ENCODE measurements around the gene ZNF433. TPM values are rescaled to one million over a fixed set of nuclear protein-coding genes. Genes with fewer than 3 reads are reported as not detected.

ZNF433 gene
- total RNA-seq, 1 donor from 2014 or later = 8.2 TPM

DNA sequence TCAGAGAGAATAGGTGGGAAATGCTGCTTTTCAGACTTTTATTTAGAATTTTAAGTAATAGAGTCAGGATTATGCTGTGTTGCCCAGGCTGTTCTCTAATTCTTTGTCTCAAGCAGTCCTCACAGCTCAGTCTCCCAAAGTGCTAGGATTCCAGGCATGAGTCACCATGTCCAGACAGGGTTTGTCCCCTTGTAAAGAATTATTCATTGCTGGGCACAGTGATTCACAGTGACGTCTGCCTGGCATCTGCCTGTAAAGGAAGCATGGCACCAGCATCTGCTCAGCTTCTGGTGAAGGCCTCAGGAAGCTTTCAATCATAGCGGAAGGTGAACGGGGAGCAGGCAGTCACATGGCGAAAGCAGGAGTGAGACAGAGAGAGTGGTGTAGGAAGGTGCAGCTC, 53.0 kb downstream of the ZNF433 start:
- H3K4me1 ChIP-seq = no peaks in the 10 kb centered on the region
- no peak overlapping the region for H3K9ac ChIP-seq
- H3K9me3 ChIP-seq (ENCODE audit: low read depth) = peaks cover 42% of the 10 kb centered on the region
- no peak for DNase-seq (ENCODE audit: low spot score)
- H3K27ac ChIP-seq = no peak overlapping the region
- H4K20me1 ChIP-seq (ENCODE audit: low read depth) = no peaks in the 10 kb centered on the region
- peaks cover 67% of the 10 kb centered on the region for H3K9me3 Mint-ChIP-seq
- H3K79me2 ChIP-seq (ENCODE audit: low read depth) = no peaks in the 10 kb centered on the region
- H3K27me3 Mint-ChIP-seq (ENCODE audit: insufficient read depth, low read depth) = peaks cover 2% of the 10 kb centered on the region
- TF ChIP-seq EZH2 (IDR thresholded peaks at IDR 0.05) = no peak
- TF ChIP-seq EZH2phosphoT487 (IDR thresholded peaks at IDR 0.05) = no peak
- no peak for TF ChIP-seq CTCF (IDR thresholded peaks at IDR 0.05)
- H3K27ac Mint-ChIP-seq = no peak overlapping the region
- H3K27me3 ChIP-seq = no peaks in the 10 kb centered on the region
- H3K4me3 Mint-ChIP-seq = no peak overlapping the region
- no peaks in the 10 kb centered on the region for H3K4me1 Mint-ChIP-seq
- H3K36me3 Mint-ChIP-seq = peaks cover 23% of the 10 kb centered on the region
- H3F3A ChIP-seq (ENCODE audit: low read depth) = peaks cover 21% of the 10 kb centered on the region
- no peak overlapping the region for H3K4me2 ChIP-seq
- H3K36me3 ChIP-seq = peaks cover 21% of the 10 kb centered on the region
- H2AFZ ChIP-seq (replicated peaks) = no peak overlapping the region
- H3K4me3 ChIP-seq = no peak overlapping the region

DNA sequence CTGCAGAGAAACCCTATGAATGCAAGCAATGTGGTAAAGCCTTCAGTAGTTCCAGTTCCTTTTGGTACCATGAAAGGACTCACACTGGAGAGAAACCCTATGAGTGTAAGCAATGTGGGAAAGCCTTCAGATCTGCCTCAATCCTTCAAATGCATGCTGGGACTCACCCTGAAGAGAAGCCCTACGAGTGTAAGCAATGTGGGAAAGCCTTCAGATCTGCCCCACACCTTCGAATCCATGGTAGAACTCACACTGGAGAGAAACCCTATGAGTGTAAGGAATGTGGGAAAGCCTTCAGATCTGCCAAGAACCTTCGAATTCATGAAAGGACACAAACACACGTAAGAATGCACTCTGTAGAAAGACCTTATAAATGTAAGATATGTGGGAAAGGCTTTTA, 56.0 kb downstream of the ZNF433 start:
- TF ChIP-seq EZH2phosphoT487 (IDR thresholded peaks at IDR 0.05) (no peak), EZH2 (IDR thresholded peaks at IDR 0.05) (no peak), CTCF (IDR thresholded peaks at IDR 0.05) (no peak)
- H3K27ac Mint-ChIP-seq = no peak overlapping the region
- no peak overlapping the region for H3K27ac ChIP-seq
- no peak overlapping the region for H2AFZ ChIP-seq (replicated peaks)
- H3K4me2 ChIP-seq = no peak overlapping the region
- no peak overlapping the region for H3K4me3 Mint-ChIP-seq
- H3K27me3 ChIP-seq = no peaks in the 10 kb centered on the region
- H3K4me1 Mint-ChIP-seq = no peaks in the 10 kb centered on the region
- peaks cover 25% of the 10 kb centered on the region for H3K36me3 ChIP-seq
- DNase-seq (ENCODE audit: low spot score) = no peak
- peaks cover 37% of the 10 kb centered on the region for H3K36me3 Mint-ChIP-seq
- H3K9ac ChIP-seq = no peak overlapping the region
- no peak overlapping the region for H3K4me3 ChIP-seq
- peaks cover 79% of the 10 kb centered on the region for H3K9me3 Mint-ChIP-seq
- no peaks in the 10 kb centered on the region for H3K79me2 ChIP-seq (ENCODE audit: low read depth)
- H3K27me3 Mint-ChIP-seq (ENCODE audit: insufficient read depth, low read depth) = peaks cover 2% of the 10 kb centered on the region
- peaks cover 51% of the 10 kb centered on the region for H3K9me3 ChIP-seq (ENCODE audit: low read depth)
- H3F3A ChIP-seq (ENCODE audit: low read depth) = peaks cover 21% of the 10 kb centered on the region
- no peaks in the 10 kb centered on the region for H4K20me1 ChIP-seq (ENCODE audit: low read depth)
- no peaks in the 10 kb centered on the region for H3K4me1 ChIP-seq

DNA sequence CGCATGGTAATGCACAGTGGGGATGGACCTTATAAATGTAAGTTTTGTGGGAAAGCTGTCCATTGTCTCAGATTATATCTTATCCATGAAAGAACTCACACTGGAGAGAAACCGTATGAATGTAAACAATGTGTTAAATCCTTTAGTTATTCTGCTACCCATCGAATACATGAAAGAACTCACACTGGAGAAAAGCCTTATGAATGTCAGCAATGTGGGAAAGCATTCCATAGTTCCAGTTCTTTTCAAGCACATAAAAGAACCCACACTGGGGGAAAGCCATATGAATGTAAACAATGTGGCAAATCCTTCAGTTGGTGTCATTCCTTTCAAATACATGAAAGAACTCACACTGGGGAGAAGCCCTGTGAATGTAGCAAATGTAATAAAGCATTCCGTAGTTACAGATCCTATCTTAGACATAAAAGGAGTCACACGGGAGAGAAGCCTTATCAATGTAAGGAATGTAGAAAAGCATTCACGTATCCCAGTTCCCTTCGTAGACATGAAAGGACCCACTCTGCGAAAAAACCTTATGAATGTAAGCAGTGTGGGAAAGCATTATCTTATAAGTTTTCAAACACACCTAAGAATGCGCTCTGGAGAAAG, 56.9 kb downstream of the ZNF433 start:
- Mint-ChIP-seq H3K27ac (no peak overlapping the region), H3K36me3 (peaks cover 37% of the 10 kb centered on the region), H3K4me3 (no peak overlapping the region), H3K4me1 (no peaks in the 10 kb centered on the region), H3K27me3 (ENCODE audit: insufficient read depth, low read depth) (peaks cover 2% of the 10 kb centered on the region), H3K9me3 (peaks cover 84% of the 10 kb centered on the region)
- Histone ChIP-seq H3K27ac (no peak overlapping the region), H3K9me3 (ENCODE audit: low read depth) (peaks cover 51% of the 10 kb centered on the region), H3K4me3 (no peak overlapping the region), H3K79me2 (ENCODE audit: low read depth) (no peaks in the 10 kb centered on the region), H3K36me3 (peaks cover 25% of the 10 kb centered on the region), H3K4me1 (no peaks in the 10 kb centered on the region), H2AFZ (replicated peaks) (no peak overlapping the region), H3K9ac (no peak overlapping the region), H3K4me2 (no peak overlapping the region), H4K20me1 (ENCODE audit: low read depth) (no peaks in the 10 kb centered on the region), H3K27me3 (no peaks in the 10 kb centered on the region), H3F3A (ENCODE audit: low read depth) (peaks cover 21% of the 10 kb centered on the region)
- no peak for TF ChIP-seq CTCF (IDR thresholded peaks at IDR 0.05)
- no peak for TF ChIP-seq EZH2 (IDR thresholded peaks at IDR 0.05)
- TF ChIP-seq EZH2phosphoT487 (IDR thresholded peaks at IDR 0.05) = no peak
- no peak for DNase-seq (ENCODE audit: low spot score)

Measured in neural progenitor cell (in vitro differentiated cells).